GM18505 (cell line): ENCODE measurements around the gene MDK.

Experiments
- ATAC-seq: cut with Tn5 transposase; IDR thresholded peaks from one replicate; pipeline ENCODE4 v1.9.1; 2021; ENCODE audit not compliant: unreplicated experiment
- POLR2A ChIP-seq: IDR thresholded peaks from 4 replicates; pipeline ENCODE4 v1.6.1; 2011; ENCODE audit warnings: borderline replicate concordance; ENCODE audit not compliant: insufficient read depth, insufficient read length; ENCODE audit errors: extremely low read depth

Gene MDK

DNA sequence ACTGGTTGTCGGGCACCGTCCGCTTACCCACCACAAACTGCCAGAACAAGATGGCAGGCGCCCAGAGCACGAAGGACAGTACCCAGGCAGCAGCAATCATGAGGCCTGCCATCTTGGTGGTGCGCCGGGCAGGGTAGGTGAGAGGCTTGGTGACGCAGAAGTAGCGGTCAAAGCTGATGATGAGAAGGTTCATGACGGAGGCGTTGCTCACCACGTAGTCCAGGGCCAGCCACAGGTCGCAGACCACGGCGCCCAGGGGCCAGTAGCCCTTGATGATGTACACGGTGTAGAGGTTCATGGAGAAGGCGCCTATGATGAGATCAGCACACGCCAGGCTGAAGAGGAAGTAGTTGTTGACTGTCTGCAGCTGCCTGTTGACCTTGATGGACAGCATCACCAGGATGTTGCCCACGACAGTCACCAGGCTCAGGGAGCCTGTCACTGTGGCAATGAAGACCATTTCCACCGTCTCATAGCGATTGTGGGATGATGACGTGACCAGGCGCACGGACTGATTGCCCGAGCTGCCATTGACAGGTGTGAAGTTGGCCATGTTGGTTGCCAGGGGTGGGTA, 4.6 kb downstream of the MDK start:
- TF ChIP-seq POLR2A, result no peak
- no peak for ATAC-seq

DNA sequence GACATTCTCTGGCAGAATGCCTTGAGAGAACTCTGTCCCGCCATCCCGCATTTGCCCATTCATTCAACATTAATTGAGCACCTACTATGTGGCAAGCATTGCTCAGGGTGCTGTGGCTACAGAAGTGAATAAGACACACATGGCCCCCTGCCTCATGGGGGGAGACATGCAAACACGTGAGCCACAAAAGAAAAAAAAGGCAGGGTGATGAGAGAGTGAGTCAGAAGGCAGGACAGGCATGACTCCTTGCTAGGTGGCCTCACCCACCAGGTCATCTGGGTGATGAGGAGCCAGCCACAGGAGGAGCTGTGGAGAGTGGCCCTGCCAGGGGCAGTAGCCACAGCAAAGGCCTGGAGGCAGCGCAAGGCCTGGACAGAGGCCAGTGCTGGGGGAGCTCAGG, 5.2 kb downstream of the MDK start:
- ATAC-seq, result no peak
- TF ChIP-seq POLR2A, result no peak

DNA sequence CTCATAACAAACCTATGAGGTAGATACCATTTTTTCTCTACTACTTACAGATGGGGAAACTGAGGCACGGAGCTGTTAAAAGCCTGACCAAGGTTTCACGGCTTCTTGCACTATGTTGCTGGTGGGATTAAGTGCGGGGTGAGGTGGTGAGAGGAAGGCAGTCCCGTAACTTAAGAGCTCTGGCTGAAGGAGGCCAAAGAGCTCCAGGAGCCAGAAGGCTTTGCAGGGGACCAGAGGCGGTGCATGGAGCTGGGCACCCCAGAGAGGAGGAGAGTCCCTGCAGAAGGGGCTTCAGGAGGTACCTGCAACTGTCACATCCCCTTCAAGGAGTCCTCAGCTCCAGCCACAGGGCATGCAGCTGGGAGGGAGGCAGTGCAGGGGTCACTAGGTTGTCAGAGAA, 6.0 kb downstream of the MDK start:
- ATAC-seq, result no peak
- TF ChIP-seq POLR2A, result no peak

DNA sequence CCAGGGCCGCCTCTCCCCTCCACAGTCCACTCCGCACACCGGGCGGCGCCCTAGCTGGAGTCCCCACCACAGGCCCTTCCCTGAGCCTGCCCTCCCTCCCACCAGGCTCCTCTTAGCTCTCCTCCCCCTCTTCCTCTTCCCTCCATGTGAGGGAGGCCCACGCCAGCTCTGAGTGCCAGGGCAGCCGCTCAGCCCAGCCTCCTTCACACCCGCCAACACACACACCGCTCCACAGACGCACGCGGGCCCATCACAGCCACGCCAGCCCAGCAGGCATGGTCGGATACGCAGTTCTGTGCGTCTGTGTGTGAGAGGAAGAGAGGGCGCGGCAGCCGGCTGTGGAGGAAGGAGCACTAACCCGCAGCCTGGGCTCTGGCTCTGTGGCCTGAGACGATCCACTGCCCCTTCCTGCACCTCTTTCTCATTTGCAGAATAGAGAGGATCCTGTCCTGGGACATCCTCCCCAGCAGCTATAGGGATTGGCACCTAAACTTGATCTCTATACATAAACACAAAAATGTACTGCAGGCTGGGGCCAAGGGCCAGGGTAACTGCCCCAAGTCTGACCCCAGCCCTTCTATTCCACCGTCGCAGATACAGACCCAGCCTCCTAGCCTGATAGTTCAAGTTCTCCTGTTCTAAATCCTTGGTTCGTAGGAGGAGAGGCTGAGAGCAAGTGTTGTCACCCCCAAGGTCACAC, 6.6 kb downstream of the MDK start:
- no peak for ATAC-seq
- no peak for TF ChIP-seq POLR2A

DNA sequence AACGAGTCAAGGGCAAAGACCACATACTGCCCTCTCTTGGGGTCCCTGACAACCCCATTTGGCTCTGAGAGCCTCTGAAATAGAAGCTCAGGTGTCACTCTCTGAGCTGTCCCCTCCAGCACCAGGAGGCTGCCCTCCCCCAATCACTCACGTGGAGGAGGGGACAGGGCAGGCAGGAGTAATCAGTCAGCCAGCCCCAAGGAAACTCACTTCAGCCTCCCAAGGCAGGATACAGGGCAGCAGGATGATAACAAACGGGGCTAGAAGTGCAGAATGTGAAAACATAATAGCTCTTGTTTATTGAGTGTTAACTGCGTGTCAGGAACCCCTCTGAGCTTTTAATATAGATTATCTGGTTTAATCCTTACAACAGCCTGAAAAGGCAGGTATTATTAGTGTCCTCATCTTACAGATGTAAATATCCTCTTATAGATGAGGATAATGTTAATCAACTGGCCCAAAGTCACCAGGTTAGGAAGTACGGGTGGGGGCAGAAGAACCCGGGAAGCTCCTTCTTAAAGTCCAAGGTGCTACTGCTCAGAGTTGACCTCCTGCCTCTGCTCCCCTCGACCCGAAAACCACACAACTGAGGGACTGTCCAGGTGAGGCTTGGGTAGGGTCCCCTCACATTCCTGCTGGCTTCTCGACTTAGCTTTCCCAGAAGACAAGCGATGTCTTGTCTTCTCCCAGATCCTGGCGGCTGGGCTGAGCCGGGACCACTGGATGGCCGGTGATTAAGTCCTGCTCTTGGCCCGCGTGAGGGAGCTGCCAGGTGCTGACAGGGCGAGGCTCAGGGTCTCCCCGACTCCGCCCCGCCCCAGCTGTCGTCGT, 7.4 kb downstream of the MDK start:
- TF ChIP-seq POLR2A, result no peak

DNA sequence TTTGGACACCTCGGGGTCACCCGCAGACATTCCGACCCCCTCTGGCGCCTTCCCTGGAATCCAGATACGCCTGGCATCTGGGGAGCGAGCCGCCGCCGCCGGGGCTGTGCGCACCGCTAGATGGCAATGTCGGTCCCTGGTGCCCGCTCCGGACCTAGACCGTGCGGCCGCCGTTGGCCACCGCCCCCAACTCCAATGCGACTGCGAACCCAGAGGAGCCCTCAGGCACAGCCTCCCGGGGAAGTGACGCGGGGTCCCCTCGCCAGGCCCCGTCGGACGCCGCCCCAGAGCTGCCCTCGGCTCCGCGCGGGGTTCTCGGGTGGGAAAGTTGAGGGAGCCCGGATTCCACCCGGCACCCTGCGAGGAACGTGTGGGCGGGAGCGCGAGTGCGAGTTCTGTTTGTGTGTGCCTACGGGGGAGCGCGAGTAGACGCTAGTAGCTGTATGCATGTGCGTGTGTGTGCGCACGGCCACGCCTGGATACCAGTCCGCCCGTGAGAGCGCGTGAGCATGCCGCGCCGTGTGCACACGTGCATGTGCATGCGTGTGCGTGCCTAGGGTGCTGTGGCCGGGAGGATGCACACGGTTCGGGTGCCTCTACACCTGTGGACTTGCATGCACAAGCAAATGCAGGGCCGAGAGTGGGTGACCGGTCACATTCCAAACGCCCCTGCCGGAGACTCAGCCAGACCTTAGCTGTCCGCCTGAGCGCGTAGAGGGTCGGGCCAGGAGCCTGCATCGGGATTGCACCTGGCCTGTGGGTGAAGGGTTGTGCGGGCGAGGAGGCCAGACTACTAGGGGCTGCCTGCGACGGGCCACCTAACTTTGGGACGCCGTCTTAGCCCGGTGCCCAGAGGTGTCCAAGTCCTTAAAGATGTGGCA, 8.2 kb downstream of the MDK start:
- no peak for TF ChIP-seq POLR2A
- ATAC-seq, result peak; percentile 42

More for the DNA sequence above, 7.4 kb downstream of the MDK start:
- ATAC-seq, result no peak

DNA sequence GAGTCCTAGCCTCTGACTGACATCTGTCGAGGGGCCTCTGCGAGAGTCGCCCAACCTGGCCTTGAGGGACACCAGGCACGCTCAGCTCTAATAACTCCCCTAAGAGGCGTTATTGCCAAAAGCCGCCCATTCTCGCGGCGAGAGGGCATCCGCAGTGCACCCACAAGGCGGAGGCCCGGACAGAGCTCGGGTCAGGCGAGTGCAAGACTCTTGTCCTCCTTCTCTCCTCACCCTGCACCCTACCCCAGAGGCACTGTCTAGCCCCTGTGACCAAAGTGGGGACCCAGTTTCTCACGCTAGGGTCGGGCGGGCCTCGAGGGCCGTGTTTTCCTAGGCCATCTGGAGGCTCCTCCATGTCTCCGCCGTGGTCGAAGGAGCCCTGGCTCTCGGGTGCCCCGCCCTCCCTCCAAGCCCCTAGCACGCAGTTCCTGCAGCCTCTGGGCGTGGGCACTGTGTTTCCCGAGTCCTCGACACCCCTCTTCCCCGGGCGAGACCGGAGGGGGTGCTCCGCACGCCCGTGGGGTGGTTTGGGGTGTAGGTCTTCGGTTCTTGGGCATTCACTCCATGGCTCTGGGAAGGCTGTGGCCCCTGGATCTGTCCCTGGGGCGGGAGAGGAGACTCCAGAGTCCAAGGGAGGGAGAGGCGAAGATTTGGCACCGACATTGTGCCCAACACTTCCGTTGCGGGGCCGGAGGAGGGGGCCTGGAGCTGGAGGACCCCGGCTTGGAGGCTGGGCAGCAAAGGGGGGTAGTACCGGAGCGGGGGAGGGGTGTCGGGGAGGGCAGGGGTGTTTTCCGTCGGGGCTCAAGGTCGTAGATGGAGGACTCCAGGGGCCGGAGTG, 9.1 kb downstream of the MDK start:
- ATAC-seq, result no peak
- TF ChIP-seq POLR2A, result no peak

DNA sequence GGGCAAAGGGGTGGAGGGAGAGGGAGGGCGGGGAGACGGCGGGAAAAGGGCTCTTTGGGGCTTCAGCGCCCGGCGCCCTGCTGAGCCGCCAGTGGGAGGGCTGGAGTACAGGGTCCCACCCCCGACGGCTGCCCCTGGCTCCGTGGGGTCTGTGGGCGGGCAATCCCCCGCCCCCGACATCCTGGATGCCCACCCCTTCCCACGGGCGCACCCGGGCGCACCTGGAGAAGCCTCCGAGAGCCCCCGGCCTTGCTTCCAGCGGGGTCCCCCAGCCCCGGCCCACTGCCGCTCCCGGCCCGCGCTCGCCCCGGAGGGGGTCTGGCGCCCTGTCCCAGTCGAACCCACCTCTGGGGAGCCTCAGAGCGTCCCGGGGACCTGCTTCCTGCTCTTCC, 9.7 kb downstream of the MDK start:
- TF ChIP-seq POLR2A, result no peak
- ATAC-seq, result no peak

DNA sequence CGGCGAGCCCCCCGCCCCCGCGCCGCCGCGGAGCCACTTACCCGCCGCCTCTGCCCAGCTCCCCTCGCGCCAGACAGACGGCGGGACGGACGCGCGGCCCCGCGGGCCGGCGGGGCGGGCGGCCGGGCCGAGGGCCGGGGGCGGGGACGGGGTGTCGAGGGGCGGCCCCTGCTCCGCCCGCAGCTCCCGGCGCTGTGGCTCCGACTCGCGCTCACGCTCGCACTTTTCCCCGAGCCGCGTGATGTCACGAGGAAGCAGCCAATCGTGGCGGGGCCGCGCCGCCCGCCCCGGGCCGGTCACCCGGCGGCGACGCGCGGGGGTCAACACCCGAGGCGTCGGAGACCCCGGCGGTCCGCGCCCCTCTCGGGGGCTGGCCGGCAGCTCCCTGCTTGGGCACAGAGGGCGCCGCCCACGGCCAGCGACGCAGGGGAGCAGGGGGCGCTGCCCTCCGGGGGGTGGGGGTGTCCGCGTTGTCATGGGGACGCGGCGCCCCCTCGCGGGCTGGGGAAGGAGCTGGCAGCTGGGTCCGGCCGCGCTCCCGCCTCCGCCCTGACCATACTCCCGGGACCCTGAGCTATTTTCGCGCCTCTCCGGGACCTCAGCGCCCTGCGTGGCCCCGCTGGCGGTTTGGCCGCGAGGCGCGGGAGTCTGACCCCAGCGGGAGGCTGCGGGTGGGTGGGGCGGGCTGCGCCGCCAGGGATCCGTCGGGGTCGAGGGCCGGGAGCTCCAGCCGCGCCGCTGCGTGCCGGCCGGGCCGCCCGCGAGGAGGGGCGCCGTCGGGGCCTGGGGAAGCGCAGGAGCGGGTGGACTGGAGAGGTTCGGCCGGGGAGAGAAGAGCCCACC, 10.3 kb downstream of the MDK start, which contains the start of gene CHRM4:
Gene CHRM4 (minus strand): TSS at position 199 of the 843 bp plus-strand sequence. CDS start 5,219 bp downstream, outside the sequence.
- TF ChIP-seq POLR2A, result no peak
- no peak for ATAC-seq

DNA sequence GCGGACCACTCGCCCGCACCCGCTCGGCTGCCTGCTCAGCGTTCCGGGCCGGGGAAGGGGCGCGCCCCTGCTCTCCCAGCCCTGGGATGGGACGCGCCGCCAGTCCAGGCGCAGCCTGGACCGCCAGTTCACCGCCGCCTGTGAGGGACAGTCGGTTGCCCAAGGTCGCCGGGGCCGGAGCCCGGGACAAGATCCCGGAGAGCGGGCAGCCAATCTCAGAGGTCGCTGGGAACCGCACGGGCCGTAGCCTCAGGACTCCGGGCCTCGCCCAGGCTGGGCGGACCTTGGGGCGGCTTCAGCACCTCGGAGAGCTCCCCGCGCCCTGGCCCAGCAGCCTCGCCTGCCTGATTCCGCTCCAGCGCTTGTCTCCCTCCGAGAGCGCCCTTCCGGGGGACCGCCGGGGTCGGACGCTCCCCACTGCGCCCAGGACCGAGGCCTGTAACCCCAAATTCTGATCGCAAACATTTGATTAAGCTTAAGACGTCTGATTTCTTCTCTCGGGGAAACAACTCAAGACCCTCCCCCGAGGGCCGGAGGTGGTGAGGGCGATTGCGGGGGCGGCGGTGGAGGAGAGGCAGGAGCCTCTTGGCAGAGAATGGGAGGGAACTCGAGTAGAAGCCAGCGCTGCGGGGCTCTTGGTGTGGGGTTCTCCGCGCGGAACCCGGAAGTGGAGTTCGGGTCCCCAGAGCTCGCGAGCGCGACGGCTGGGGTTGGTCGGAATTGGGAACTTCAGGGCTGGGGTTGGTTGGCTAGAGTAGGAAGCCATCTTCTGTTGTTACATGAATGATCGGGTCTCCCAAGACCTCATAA, 11.2 kb downstream of the MDK start:
- peak; percentile 61 for ATAC-seq
- TF ChIP-seq POLR2A, result no peak

DNA sequence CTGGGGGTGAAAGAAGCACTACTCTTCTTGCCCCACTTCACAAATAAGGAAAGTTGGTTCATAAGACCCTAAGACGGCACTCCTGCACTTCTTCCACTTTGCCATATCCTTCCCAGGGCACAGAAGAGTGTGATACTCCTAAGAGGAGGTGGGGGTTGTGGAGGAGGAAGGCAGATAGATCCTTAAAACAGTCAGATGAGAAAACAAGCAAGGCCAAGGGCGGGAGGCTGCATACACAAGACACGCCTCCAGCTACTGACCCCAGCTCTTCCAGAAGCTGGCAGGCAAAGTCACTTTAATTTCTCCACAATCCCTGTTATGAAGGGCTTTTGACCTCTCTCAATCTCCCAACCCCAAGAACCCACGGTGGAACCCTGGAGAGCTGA, 11.8 kb downstream of the MDK start:
- TF ChIP-seq POLR2A, result no peak
- ATAC-seq, result no peak
